HL-60 (cell line): ENCODE measurements around the gene SLC22A1.
"Not testable (repeated sequence)": the region's sequence is repeated elsewhere in the genome, so short reads cannot be mapped to it uniquely, and the experiment has no call there.

Experiments
- DNase-seq, 2 experiments: peaks; one replicate each; pipeline ENCODE4 v3.0.0-alpha.2; 2010 to 2020; ENCODE audit warnings: low read depth in 1 of 2, low spot score in 1 of 2
- H3K27ac ChIP-seq: fragments of 250-450 bp; sonication (Bioruptor Pico); replicated peaks from 2 replicates; pipeline ENCODE4 v1.5.1; 2020; ENCODE audit warnings: mild to moderate bottlenecking, moderate library complexity
- H3K27me3 ChIP-seq: fragments of 250-450 bp; sonication (Bioruptor Pico); 2 replicates; pipeline ENCODE4 v1.5.1; 2021; ENCODE audit warnings: mild to moderate bottlenecking, moderate library complexity; ENCODE audit not compliant: insufficient read depth, poor library complexity, severe bottlenecking
- H3K4me3 ChIP-seq: replicated peaks from 2 replicates; pipeline ENCODE4 v1.5.1; 2011; ENCODE audit warnings: mild to moderate bottlenecking, control low read depth, low read length; ENCODE audit not compliant: insufficient read depth
- GABPA ChIP-seq: IDR thresholded peaks from 2 replicates; pipeline ENCODE4 v1.6.1; 2012; ENCODE audit warnings: low read depth
- POLR2AphosphoS5 ChIP-seq: IDR thresholded peaks from 2 replicates; pipeline ENCODE4 v1.6.1; 2012; ENCODE audit warnings: low read depth
- SPI1 ChIP-seq: IDR thresholded peaks from 2 replicates; pipeline ENCODE4 v1.6.1; 2012; ENCODE audit warnings: low read depth, mild to moderate bottlenecking, borderline replicate concordance
- TF ChIP-seq, protein P1 (sequence below): IDR thresholded peaks from one replicate; pipeline ENCODE4 v1.5.1; 2011; ENCODE audit warnings: low read length, control low read depth, inconsistent platforms; ENCODE audit not compliant: insufficient read depth
- TF ChIP-seq, protein P2 (sequence below): IDR thresholded peaks from 2 replicates; pipeline ENCODE4 v1.6.1; 2012; ENCODE audit warnings: low read depth; ENCODE audit not compliant: insufficient replicate concordance

SLC22A1 gene

DNA sequence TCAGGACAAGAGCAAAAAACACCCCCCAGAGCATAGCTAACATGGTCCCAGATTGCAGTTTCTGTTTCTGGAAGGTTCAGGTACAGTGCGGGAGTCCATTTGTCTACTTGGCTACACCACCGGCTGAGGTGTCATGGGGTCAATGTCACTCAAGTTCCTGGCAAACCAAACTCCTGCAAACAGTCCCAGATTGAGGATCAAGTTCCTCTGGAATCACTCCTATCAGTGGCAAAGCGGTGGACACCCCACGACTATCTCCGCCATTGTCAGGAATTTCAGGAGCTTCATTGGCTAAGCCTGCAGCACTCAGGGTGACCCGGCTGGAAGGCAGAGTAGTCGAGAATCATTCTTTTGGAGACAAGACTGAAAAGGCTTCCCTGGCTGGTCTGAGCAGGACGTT lies 41.8 kb downstream of the SLC22A1 start:
- no peak for TF ChIP-seq GABPA
- DNase-seq, result no peak
- no peak overlapping the region for H3K4me3 ChIP-seq
- H3K27ac ChIP-seq, result no peak overlapping the region
- no peaks in the 10 kb centered on the region for H3K27me3 ChIP-seq

DNA sequence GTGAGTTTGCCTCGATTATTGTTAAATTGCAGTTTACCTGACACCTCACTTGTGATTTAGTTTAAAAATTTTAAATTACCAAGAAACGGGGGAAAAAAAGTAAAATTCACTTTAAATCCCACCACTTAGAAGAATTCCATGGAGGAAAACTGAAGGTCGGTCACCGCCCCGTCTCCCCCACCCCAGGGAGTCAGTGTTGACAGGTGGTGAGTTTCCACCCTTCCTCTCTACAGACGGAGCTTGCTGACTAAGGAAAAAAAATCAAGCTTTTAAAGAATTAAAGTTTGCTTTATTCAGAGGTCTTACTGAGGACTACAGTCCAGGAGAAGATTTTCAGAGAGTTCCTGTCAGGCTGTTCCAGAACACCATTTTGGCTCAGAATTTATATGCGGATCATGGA lies 42.3 kb downstream of the SLC22A1 start:
- no peak overlapping the region for H3K27ac ChIP-seq
- no peak for TF ChIP-seq POLR2AphosphoS5
- TF ChIP-seq, protein P1, sequence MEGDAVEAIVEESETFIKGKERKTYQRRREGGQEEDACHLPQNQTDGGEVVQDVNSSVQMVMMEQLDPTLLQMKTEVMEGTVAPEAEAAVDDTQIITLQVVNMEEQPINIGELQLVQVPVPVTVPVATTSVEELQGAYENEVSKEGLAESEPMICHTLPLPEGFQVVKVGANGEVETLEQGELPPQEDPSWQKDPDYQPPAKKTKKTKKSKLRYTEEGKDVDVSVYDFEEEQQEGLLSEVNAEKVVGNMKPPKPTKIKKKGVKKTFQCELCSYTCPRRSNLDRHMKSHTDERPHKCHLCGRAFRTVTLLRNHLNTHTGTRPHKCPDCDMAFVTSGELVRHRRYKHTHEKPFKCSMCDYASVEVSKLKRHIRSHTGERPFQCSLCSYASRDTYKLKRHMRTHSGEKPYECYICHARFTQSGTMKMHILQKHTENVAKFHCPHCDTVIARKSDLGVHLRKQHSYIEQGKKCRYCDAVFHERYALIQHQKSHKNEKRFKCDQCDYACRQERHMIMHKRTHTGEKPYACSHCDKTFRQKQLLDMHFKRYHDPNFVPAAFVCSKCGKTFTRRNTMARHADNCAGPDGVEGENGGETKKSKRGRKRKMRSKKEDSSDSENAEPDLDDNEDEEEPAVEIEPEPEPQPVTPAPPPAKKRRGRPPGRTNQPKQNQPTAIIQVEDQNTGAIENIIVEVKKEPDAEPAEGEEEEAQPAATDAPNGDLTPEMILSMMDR, result no peak
- no peak for TF ChIP-seq GABPA
- TF ChIP-seq SPI1, result no peak
- TF ChIP-seq, protein P2, sequence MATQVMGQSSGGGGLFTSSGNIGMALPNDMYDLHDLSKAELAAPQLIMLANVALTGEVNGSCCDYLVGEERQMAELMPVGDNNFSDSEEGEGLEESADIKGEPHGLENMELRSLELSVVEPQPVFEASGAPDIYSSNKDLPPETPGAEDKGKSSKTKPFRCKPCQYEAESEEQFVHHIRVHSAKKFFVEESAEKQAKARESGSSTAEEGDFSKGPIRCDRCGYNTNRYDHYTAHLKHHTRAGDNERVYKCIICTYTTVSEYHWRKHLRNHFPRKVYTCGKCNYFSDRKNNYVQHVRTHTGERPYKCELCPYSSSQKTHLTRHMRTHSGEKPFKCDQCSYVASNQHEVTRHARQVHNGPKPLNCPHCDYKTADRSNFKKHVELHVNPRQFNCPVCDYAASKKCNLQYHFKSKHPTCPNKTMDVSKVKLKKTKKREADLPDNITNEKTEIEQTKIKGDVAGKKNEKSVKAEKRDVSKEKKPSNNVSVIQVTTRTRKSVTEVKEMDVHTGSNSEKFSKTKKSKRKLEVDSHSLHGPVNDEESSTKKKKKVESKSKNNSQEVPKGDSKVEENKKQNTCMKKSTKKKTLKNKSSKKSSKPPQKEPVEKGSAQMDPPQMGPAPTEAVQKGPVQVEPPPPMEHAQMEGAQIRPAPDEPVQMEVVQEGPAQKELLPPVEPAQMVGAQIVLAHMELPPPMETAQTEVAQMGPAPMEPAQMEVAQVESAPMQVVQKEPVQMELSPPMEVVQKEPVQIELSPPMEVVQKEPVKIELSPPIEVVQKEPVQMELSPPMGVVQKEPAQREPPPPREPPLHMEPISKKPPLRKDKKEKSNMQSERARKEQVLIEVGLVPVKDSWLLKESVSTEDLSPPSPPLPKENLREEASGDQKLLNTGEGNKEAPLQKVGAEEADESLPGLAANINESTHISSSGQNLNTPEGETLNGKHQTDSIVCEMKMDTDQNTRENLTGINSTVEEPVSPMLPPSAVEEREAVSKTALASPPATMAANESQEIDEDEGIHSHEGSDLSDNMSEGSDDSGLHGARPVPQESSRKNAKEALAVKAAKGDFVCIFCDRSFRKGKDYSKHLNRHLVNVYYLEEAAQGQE, result no peak
- H3K4me3 ChIP-seq, result no peak overlapping the region
- H3K27me3 ChIP-seq, result no peaks in the 10 kb centered on the region
- no peak for DNase-seq

DNA sequence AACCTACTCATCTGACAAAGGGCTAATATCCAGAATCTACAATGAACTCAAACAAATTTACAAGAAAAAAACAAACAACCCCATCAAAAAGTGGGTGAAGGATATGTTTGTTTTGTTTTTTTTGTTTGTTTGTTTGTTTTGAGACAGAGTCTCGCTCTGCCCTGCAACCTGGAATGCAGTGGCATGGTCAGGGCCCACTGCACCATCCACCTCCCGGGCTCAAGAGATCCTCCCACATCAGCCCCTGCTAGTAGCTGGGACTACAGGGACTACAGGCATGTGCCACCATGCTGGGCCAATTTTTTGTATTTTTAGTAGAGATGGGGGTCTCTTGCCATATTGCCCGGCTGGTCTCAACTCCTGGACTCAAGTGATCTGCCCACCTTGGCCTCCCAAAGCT lies 44.3 kb downstream of the SLC22A1 start:
- not testable (repeated sequence) for H3K27ac ChIP-seq, H3K27me3 ChIP-seq, DNase-seq, H3K4me3 ChIP-seq

DNA sequence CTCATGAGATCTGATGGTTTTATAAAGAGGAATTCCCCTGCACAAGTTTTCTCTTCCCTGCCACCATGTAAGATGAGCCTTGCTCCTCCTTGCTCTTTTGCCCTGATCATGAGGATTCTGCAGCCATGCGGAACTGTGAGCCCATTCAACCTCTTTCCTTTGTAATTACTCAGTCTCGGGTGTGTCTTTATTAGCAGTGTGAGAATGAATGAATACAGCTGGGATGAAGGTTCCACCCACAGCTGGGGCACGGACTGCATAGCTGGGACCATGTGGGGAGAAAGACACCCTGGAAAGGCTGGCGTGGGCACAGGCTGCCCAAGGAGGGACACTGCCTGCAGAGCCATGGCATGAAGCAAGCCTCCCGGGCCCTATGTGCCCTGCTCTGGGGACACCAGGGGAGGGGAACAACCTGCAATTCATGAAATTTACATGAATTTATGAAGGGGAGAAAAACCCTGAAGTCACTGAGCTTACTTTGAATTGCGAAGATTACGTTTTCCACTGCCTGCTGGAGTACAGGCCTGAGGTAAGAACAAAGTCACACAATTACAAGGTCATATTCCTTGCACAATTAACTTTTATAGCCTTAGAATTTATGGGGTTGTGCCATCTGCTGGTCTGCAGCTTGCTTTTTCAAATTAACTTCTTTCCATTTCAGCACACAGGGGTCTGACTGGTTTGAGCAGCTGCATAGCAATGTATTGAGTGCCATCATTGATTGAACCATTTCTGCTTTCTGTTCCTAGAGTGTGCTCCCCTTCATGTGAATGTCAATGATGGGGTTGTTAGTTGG lies 46.2 kb downstream of the SLC22A1 start:
- H3K4me3 ChIP-seq, result no peak overlapping the region
- TF ChIP-seq, protein P2, result no peak
- TF ChIP-seq, protein P1, result no peak
- no peak for TF ChIP-seq POLR2AphosphoS5
- TF ChIP-seq GABPA, result no peak
- TF ChIP-seq SPI1, result no peak
- H3K27ac ChIP-seq, result no peak overlapping the region
- DNase-seq, result no peak
- peaks cover 2% of the 10 kb centered on the region for H3K27me3 ChIP-seq
